KMS-11 (cell line): ENCODE results near the gene TIMM8B.

ENCODE experiments used
- H2AFZ ChIP-seq: fragments of 200-600 bp; sonication (generic); 2 replicates; pipeline ENCODE4 v1.6.1; 2016; ENCODE audit warnings: antibody characterized with exemption, mixed run types, low read depth
- H3K27ac ChIP-seq: fragments of 200-600 bp; sonication (generic); 2 replicates; pipeline ENCODE4 v1.6.1; 2016; ENCODE audit warnings: mild to moderate bottlenecking, mixed run types
- H3K27me3 ChIP-seq: fragments of 200-600 bp; sonication (generic); 2 replicates; pipeline ENCODE4 v1.6.1; 2017; ENCODE audit warnings: mild to moderate bottlenecking, low read depth, mixed run types, moderate library complexity; ENCODE audit not compliant: insufficient read depth
- H3K36me3 ChIP-seq: fragments of 200-600 bp; sonication (generic); 2 replicates; pipeline ENCODE4 v1.6.1; 2017; ENCODE audit warnings: mild to moderate bottlenecking, mixed run types; ENCODE audit not compliant: insufficient read depth
- H3K4me1 ChIP-seq: fragments of 200-600 bp; sonication (generic); 2 replicates; pipeline ENCODE4 v1.6.1; 2016; ENCODE audit warnings: mild to moderate bottlenecking, low read depth, mixed run types; ENCODE audit not compliant: poor library complexity, severe bottlenecking
- H3K4me2 ChIP-seq: fragments of 200-600 bp; sonication (generic); 2 replicates; pipeline ENCODE4 v1.7.0; 2016; ENCODE audit warnings: mild to moderate bottlenecking, mixed run types
- H3K4me3 ChIP-seq: fragments of 200-600 bp; sonication (generic); IDR thresholded peaks from 2 replicates; pipeline ENCODE4 v1.6.1; 2017; ENCODE audit warnings: low read depth, low read length, mixed read lengths; ENCODE audit not compliant: insufficient read depth
- H3K79me2 ChIP-seq: fragments of 200-600 bp; sonication (generic); 2 replicates; pipeline ENCODE4 v1.6.1; 2016; ENCODE audit warnings: low read depth, mixed run types; ENCODE audit not compliant: insufficient read depth
- H3K9ac ChIP-seq: fragments of 200-600 bp; sonication (generic); 2 replicates; pipeline ENCODE4 v1.6.1; 2016; ENCODE audit warnings: mild to moderate bottlenecking, mixed run types
- H4K20me1 ChIP-seq: fragments of 200-600 bp; sonication (generic); 2 replicates; pipeline ENCODE4 v1.6.1; 2016; ENCODE audit warnings: mild to moderate bottlenecking, mixed run types; ENCODE audit not compliant: insufficient read depth
- CTCF ChIP-seq: fragments of 200-600 bp; sonication (generic); conservative IDR thresholded peaks from 2 replicates; pipeline ENCODE4 v1.6.1; 2017; ENCODE audit warnings: low read depth, mild to moderate bottlenecking, antibody characterized with exemption, low read length, moderate library complexity, mixed read lengths

The TIMM8B gene

GRCh38 chr11:112044961-112045360, 41.6 kb downstream of the TIMM8B start:
- Histone ChIP-seq H3K36me3 (no peaks in the 10 kb centered on the region), H3K4me3 (no peak overlapping the region), H2AFZ (no peak overlapping the region), H3K9ac (no peak overlapping the region), H3K79me2 (no peaks in the 10 kb centered on the region), H3K4me1 (no peaks in the 10 kb centered on the region), H3K27me3 (no peaks in the 10 kb centered on the region), H3K27ac (no peak overlapping the region), H4K20me1 (no peaks in the 10 kb centered on the region), H3K4me2 (no peak overlapping the region)
- TF ChIP-seq CTCF, result no peak

- Histone ChIP-seq H3K4me2 (no peak overlapping the region), H3K27me3 (no peaks in the 10 kb centered on the region), H3K36me3 (no peaks in the 10 kb centered on the region), H3K4me3 (no peak overlapping the region), H4K20me1 (no peaks in the 10 kb centered on the region), H3K27ac (no peak overlapping the region), H3K4me1 (no peaks in the 10 kb centered on the region), H3K9ac (no peak overlapping the region), H2AFZ (no peak overlapping the region), H3K79me2 (no peaks in the 10 kb centered on the region)
- no peak for TF ChIP-seq CTCF
Measured at GRCh38 chr11:112042961-112043304, 43.6 kb downstream of the TIMM8B start.

GRCh38 chr11:112042161-112042960, 44.2 kb downstream of the TIMM8B start:
- no peak for TF ChIP-seq CTCF
- Histone ChIP-seq H3K4me2 (no peak overlapping the region), H3K27me3 (no peaks in the 10 kb centered on the region), H3K4me3 (no peak overlapping the region), H3K36me3 (no peaks in the 10 kb centered on the region), H3K27ac (no peak overlapping the region), H4K20me1 (no peaks in the 10 kb centered on the region), H3K9ac (no peak overlapping the region), H3K79me2 (no peaks in the 10 kb centered on the region), H2AFZ (no peak overlapping the region), H3K4me1 (no peaks in the 10 kb centered on the region)

- no peak overlapping the region for H2AFZ ChIP-seq
- no peak overlapping the region for H3K4me2 ChIP-seq
- H3K27me3 ChIP-seq, result no peaks in the 10 kb centered on the region
- no peaks in the 10 kb centered on the region for H3K36me3 ChIP-seq
- no peak for TF ChIP-seq CTCF
- H3K4me1 ChIP-seq, result peaks cover 10% of the 10 kb centered on the region
- no peak overlapping the region for H3K27ac ChIP-seq
- H3K9ac ChIP-seq, result no peak overlapping the region
- no peaks in the 10 kb centered on the region for H4K20me1 ChIP-seq
- H3K79me2 ChIP-seq, result no peaks in the 10 kb centered on the region
- no peak overlapping the region for H3K4me3 ChIP-seq
Measured at GRCh38 chr11:112037527-112037926, 49.0 kb downstream of the TIMM8B start.
